ENCODE measurements around the gene RETREG1.

The RETREG1 gene

GRCh38 chr5:16579142-16579847, 37.5 kb downstream of the RETREG1 start:
- DNase-seq = no peak

DNA sequence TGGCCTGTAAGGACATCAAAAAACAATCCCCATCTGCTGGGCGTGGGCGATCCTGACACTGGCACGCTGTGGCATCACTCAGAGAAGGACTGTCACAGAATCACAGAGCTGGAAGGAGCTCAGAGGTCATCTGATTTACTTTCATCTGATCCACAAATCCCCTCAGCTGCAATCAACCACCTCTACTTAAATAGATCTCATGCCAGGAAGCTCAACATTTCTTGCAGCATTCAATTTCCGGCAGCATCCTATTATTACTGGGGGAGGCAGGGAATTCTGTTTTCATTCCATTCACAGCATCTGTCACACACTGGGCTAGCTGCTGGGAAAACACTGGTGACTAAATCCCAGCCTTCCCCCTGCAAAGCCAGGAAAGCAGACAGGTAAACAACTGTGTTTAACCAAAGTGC, 38.3 kb downstream of the RETREG1 start:
- no peak for DNase-seq

- DNase-seq = no peak
These were observed 39.1 kb downstream of the RETREG1 start for GRCh38 chr5:16577677-16578076.

DNA sequence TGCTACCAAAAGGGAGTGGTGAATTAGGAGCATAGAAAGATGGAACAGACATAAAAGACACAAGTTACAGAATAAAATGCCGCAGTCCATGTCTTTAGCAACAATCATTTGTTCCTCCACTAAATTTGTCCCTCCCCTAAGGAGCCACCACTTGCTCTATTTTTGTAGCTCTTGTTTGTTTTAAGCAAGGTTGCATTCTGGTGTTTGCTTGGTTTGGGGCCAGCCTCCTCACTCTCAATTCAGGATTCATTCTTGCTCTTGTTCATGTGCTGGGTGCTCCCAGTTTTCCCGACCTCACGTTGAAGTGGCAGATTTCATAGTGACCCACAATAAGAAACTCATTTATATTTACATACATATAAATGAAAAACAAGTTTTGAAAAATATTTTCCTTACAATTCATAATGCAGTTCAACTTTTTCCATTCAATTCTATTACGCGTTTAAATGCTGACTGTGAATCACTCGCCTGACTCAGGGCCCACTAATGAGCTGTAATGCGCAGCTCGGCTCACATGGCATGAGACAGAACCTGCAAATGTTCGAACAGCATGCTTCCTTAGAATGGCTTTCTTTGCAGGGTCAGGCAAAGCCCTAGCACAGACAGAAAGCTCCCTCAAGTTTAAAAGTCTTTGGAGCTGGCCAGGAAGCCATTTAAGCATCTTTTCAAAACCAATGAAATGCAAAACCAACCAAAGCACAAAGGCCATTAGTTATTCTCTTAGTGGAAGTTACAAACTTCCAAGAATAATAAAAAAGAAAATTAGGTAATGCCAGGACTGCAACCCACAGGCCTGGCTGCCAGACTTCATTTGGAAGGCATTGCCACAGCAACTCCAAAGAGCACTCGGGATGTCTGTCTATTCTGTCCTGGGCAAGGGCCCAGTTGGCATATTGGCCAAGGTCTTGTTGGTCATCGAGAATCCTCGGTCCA, 41.7 kb downstream of the RETREG1 start:
- no peak for DNase-seq

GRCh38 chr5:16573401-16573800, 43.4 kb downstream of the RETREG1 start:
- DNase-seq = no peak

DNA sequence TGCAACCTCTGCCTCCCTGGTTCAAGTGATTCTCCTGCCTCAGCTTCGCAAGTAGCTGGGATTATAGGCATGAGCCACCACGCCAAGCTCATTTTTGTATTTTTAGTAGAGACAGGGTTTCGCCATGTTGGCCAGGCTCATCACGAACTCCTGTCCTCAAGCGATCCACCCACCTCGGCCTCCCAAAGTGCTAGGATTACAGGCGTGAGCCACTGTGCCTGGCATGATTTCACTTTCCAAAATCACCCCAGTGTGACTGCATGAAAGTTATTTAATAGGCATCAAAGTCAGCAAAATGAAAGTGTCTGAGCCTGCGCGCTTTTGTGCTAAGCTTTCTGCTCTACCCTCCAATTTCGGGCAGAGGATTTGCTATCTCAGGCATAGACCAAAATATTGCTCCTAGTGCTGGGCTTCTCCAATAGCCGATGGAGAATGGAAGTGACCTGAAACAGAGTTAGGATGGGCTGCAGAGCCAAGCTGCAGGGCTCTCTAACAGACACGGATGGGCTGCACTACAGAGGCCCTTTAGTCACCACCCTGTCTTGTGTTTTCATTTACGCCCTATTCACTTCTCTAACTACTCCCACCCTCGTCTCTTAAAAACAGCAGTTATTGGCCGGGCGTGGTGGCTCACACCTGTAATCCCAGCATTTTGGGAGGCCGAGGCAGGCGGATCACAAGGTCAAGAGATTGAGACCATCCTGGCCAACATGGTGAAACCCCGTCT, 44.3 kb downstream of the RETREG1 start:
- no peak for DNase-seq

- DNase-seq = no peak
These were observed 45.8 kb downstream of the RETREG1 start for GRCh38 chr5:16571016-16571415.

- DNase-seq = no peak
These were observed 46.5 kb downstream of the RETREG1 start for GRCh38 chr5:16570121-16570815.

DNA sequence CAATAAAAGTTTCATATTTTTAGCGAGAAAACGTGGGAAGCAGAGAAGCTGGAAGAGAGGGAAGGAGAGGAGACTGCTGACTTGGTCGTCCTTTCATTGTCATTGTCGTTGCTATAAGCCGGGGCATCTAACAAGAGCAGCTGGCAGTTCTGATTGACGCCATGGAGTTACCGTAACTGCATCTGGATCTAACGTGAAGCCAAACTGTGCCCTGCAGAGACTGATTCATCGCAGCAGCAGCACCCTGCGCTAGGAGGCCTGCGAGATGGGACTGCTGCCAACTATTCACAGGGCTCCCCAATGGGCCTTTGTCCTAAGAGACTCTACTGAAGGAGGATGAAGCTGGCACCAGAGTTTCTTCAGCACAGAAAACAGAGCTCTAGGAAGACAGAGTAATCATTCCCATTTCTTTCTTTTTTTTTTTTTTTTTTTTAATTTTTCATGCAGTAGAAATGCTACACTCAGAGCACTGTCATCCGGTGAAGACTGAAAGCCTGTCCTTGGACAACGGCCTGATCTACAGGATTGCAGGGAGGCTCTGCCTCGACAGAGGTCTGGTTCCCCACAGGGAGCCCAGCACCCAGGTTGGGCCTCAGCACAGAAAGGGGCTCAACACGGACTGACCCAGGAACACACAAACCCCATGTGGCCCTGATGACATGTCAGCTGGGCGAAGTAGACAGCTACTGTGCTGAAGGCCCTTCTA, 47.8 kb downstream of the RETREG1 start:
- no peak for DNase-seq

GRCh38 chr5:16567365-16567764, 49.4 kb downstream of the RETREG1 start:
- no peak for DNase-seq

- DNase-seq = no peak
These were observed 51.7 kb downstream of the RETREG1 start for GRCh38 chr5:16565118-16565517.

- DNase-seq = no peak
These were observed 52.4 kb downstream of the RETREG1 start for GRCh38 chr5:16564248-16564867.

DNA sequence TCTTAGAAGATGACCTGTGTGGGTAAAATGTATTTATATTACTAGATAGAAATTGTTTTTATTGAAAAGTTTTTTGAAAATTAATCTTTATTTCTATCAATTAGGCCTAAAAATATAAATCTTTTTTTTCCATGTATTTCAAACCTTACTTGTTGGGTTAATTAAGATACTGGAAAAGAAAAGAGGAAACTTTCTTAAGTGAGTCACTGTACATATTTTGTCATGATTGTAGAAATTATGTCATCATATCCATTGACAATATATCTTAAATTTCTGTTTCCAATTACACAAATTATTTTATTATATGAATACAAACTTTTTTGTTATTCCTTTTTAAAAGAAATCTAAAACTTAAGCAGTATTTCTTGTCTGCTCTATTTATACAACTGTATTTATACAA, 53.1 kb downstream of the RETREG1 start:
- DNase-seq = no peak

DNA sequence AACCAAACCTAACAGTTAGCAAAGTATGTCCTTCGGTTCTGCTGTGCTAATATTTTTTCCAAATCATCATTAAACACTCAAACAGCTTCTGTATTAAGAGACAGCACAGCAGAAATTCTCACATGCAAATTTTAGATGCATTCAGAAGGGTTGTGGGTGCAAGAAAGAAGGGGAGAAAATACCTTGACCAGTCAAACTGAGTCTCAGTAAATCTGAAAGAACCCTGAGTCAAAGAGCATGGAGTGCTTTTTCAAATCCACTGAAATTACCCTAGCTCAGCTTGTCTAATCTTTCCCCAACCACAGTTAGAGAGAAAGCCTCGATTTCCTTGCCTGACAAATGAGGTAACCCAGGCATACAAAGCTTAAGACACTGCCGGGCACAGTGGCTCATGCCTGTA, 55.1 kb downstream of the RETREG1 start:
- DNase-seq = no peak

- no peak for DNase-seq
These were observed 57.1 kb downstream of the RETREG1 start for GRCh38 chr5:16559702-16560101.

GRCh38 chr5:16558984-16559629, 57.7 kb downstream of the RETREG1 start:
- DNase-seq = no peak

GRCh38 chr5:16557477-16557876, 59.3 kb downstream of the RETREG1 start:
- DNase-seq = no peak

- DNase-seq = no peak
These were observed 62.7 kb downstream of the RETREG1 start for GRCh38 chr5:16554110-16554509.

DNA sequence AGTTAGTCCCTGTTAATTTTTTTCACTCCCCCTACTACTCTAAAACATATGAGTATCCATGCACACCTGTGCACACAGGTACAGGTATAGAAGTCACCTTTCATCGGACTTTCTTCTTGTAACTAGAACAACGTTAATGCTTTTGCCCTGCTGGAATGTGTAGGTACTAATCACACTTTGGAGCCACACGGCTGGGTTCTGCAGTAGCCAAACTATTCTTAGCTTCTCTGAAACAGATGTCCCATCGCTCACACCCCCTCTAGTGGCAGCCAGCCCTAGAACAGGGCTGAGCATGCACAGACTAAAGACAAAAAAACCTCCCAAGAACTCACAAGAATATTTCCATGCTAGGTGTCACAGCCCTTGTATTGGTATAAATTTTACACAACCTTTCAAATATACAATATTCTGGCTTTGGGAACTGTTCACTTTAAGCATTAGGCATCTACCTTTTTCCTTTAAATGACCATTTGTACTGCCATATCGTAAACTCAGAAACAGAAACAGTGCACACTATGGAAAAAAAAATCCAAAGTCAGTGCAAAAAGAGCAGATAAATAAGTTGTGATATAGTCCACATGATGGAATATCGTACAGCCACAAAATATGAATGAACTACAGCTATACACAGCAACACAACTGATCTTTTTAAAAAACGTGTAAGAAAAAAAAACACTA, 64.0 kb downstream of the RETREG1 start:
- peak; percentile 9 for DNase-seq

DNA sequence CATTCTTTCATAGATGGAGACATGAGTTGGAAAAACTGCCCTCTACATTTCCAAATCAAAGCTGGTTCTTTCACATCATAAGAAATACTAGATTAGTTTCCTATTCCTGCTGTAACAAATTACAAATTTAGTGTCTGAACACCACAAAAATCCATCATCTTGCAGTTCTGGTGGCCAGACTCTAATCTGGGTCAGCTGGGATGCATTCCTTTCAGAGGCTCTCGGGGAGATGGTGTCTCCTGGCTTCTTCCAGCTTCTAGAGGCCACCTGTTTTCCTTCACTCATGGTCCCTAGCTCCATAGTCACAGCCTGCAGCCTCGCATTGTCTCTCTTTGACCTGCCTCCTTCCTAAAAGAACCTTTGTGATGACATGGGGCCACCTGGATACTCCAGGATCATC, 65.2 kb downstream of the RETREG1 start:
- DNase-seq = no peak

Data from NCI-H510A (cell line).